ENCODE data around the gene RPS15.

The RPS15 gene

DNA sequence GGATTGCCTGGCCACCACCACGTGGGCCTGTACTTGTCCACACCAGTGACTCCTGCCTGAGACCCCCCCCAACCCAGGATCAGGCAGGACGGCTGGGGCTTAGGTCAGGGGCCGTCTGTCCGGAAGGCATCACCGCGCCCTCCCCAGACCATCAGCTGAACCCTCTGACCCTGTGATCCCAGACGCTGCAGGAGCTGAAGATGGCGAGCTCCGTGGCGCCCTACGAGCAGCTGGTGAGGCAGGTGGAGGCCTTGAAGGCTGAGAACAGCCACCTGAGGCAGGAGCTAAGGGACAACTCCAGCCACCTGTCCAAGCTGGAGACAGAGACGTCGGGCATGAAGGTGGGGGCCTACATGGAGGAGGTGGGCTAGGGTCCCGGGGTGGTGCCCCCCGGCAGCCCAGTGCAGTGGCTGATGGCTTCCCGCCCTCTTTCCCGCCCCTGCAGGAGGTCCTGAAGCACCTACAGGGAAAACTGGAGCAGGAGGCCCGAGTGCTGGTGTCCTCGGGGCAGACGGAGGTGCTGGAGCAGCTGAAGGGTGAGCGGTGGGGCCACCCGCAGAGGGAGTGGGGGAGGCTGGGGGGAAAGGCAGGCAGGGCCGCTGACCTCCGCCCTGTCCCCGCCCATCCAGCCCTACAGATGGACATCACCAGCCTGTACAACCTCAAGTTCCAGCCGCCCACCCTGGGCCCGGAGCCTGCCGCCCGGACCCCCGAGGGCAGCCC, 14.8 kb downstream of the RPS15 start:
- H3K27me3 ChIP-seq (ENCODE audit: control insufficient read depth in 2 of 2, insufficient read depth in 2 of 2, low read length in 2 of 2) = peaks cover 46 to 69% of the 10 kb centered on the region in 2 donors
- H3K9ac ChIP-seq (ENCODE audit: low read depth in 1 of 2, low read length in 2 of 2) = no peak overlapping the region
- no peak overlapping the region for H3K4me3 ChIP-seq (ENCODE audit: low read length in 2 of 2)
- peaks cover 8 to 9% of the 10 kb centered on the region in 2 donors for H3K4me1 ChIP-seq (ENCODE audit: control insufficient read depth in 2 of 2, insufficient read depth in 2 of 2, low read length in 2 of 2)
- H3K36me3 ChIP-seq (ENCODE audit: control insufficient read depth in 2 of 2, insufficient read depth in 2 of 2, low read length in 2 of 2) = no peaks in the 10 kb centered on the region
- H3K9me3 ChIP-seq (ENCODE audit: control insufficient read depth in 2 of 2, low read length in 2 of 2) = no peaks in the 10 kb centered on the region
- H3K27ac ChIP-seq (ENCODE audit: low read depth in 2 of 2, low read length in 2 of 2) = no peak overlapping the region

DNA sequence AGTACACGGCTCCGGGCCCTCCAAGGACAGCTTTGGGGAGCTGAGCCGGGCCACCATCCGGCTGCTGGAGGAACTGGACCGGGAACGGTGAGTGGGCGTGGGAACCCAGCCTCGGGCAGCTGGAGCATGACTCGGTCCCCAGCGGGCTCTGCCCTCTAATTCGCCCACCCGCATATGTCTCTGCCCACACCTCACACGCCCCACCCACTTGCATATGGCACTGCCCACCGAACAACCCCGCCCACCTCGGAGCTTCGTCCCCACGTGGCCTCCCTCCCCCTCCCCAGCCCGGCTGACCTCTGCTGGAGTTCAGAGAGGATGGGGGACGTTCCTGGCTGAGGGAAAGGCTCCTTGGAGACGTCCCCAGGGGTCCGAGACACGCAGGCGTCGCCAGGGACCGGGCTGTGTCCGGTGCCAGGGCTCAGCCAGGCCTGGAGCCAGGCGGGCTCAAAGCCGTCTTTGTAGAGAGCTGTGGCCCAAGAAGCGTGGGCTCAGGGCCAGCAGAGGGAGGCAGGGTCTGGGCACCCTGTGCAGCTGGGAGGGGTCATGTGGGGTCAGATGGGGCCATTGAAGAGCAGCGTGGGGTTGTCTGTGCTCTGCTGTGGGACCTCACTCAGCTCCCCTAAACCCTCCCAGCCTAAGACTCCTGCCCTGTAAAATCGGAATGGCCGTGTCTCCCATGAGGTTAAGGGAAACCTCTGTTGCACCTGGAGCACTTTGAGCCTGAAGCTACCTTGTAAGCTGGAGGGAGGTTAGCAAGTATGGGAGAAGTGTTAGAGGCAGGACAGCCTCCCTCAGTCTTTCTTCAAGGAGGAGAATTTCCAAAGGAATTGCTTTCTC, 15.5 kb downstream of the RPS15 start:
- Histone ChIP-seq H3K9ac (ENCODE audit: low read depth in 1 of 2, low read length in 2 of 2) (no peak overlapping the region), H3K27me3 (ENCODE audit: control insufficient read depth in 2 of 2, insufficient read depth in 2 of 2, low read length in 2 of 2) (peaks cover 49 to 72% of the 10 kb centered on the region in 2 donors), H3K4me1 (ENCODE audit: control insufficient read depth in 2 of 2, insufficient read depth in 2 of 2, low read length in 2 of 2) (peaks cover 8 to 9% of the 10 kb centered on the region in 2 donors), H3K27ac (ENCODE audit: low read depth in 2 of 2, low read length in 2 of 2) (no peak overlapping the region), H3K9me3 (ENCODE audit: control insufficient read depth in 2 of 2, low read length in 2 of 2) (no peaks in the 10 kb centered on the region), H3K4me3 (ENCODE audit: low read length in 2 of 2) (no peak overlapping the region), H3K36me3 (ENCODE audit: control insufficient read depth in 2 of 2, insufficient read depth in 2 of 2, low read length in 2 of 2) (no peaks in the 10 kb centered on the region)

DNA sequence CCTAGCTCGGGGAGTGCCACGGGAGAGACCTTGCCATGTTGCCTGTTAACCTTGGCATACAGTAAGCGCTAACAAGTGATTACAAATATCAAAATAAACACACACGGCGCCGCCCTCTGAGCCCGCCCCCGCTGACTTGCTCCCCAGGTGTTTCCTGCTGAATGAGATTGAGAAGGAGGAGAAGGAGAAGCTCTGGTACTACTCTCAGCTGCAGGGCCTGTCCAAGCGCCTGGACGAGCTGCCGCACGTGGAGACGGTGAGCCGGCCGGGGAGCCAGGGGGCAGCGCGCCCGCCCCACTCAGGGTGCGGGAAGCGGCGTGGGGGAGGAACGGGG, 16.8 kb downstream of the RPS15 start:
- Histone ChIP-seq H3K36me3 (ENCODE audit: control insufficient read depth in 2 of 2, insufficient read depth in 2 of 2, low read length in 2 of 2) (no peaks in the 10 kb centered on the region), H3K9me3 (ENCODE audit: control insufficient read depth in 2 of 2, low read length in 2 of 2) (no peaks in the 10 kb centered on the region), H3K27ac (ENCODE audit: low read depth in 2 of 2, low read length in 2 of 2) (no peak overlapping the region), H3K9ac (ENCODE audit: low read depth in 1 of 2, low read length in 2 of 2) (no peak overlapping the region), H3K27me3 (ENCODE audit: control insufficient read depth in 2 of 2, insufficient read depth in 2 of 2, low read length in 2 of 2) (peaks cover 46 to 68% of the 10 kb centered on the region in 2 donors), H3K4me1 (ENCODE audit: control insufficient read depth in 2 of 2, insufficient read depth in 2 of 2, low read length in 2 of 2) (peaks cover 8 to 9% of the 10 kb centered on the region in 2 donors), H3K4me3 (ENCODE audit: low read length in 2 of 2) (no peak overlapping the region)

DNA sequence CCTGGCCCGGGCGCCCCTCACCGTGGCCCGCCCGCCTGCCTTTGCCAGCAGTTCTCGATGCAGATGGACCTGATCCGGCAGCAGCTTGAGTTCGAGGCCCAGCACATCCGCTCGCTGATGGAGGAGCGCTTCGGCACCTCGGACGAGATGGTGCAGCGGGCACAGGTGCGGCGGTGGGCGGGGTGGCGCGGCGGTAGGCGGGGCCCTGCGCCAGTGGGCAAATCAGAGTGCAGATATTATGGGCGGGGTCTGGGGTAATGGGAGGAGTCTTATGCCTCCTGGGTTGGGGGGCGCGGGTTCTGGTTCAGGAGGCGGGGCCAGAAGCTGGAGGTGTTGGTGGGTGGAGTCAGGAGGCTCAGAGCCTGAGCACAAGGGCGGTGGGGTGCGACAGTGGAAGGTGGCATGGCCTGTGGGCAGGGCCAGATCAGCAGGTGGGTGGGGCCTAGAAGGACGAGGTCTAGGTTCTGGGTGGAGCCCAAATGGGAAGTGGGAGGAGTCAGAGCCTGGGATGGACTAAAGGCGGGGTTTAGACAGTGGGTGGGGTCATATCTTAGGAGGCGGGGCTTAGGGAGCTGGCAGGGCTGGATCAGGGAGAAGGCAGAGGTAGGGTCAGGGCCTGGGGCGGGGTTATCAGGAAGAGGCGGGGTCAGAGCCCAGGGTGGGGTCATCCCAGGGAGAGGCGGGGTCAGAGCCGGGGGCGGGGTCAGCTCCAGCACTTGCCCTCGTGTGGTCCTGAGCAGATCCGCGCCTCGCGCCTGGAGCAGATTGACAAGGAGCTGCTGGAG, 17.3 kb downstream of the RPS15 start:
- Histone ChIP-seq H3K4me3 (ENCODE audit: low read length in 2 of 2) (no peak overlapping the region), H3K9me3 (ENCODE audit: control insufficient read depth in 2 of 2, low read length in 2 of 2) (no peaks in the 10 kb centered on the region), H3K27me3 (ENCODE audit: control insufficient read depth in 2 of 2, insufficient read depth in 2 of 2, low read length in 2 of 2) (peaks cover 43 to 63% of the 10 kb centered on the region in 2 donors), H3K27ac (ENCODE audit: low read depth in 2 of 2, low read length in 2 of 2) (no peak overlapping the region), H3K4me1 (ENCODE audit: control insufficient read depth in 2 of 2, insufficient read depth in 2 of 2, low read length in 2 of 2) (peaks cover 8 to 9% of the 10 kb centered on the region in 2 donors), H3K36me3 (ENCODE audit: control insufficient read depth in 2 of 2, insufficient read depth in 2 of 2, low read length in 2 of 2) (no peaks in the 10 kb centered on the region), H3K9ac (ENCODE audit: low read depth in 1 of 2, low read length in 2 of 2) (no peak overlapping the region)

DNA sequence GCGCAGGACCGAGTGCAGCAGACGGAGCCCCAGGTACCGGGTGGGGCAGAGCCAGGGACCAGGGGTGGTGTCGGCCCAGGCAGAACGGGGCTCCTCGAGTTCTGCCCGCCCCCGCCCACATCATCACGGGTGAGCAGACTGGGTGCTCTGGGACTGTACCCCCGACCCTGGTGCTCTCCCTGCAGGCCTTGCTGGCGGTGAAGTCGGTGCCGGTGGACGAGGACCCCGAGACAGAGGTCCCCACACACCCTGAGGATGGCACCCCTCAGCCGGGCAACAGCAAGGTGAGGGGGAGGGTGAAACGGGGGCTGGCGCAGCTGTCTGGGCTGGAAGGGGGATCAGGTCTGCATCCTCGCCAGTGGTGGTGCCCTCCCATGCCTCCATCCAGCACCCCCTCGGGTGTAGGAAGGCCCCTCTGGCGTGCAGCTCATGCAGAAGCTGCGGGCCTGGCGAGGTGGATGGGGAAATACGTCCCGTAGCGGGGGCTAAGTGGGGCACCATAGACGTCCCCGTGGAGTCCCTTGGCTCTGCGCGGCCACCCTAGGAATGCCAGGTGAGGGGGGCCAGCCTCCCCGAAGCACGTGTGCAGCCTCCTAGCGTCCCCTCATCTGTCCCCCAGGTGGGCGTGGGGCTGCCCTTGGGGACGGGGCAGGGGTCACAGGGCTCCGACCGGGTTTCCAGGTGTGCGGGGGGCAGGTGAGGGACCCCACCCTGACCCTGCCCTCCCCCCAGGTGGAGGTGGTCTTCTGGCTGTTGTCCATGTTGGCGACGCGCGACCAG, 18.1 kb downstream of the RPS15 start:
- Histone ChIP-seq H3K9ac (ENCODE audit: low read depth in 1 of 2, low read length in 2 of 2) (no peak overlapping the region), H3K36me3 (ENCODE audit: control insufficient read depth in 2 of 2, insufficient read depth in 2 of 2, low read length in 2 of 2) (no peaks in the 10 kb centered on the region), H3K4me3 (ENCODE audit: low read length in 2 of 2) (no peak overlapping the region), H3K27ac (ENCODE audit: low read depth in 2 of 2, low read length in 2 of 2) (no peak overlapping the region), H3K9me3 (ENCODE audit: control insufficient read depth in 2 of 2, low read length in 2 of 2) (no peaks in the 10 kb centered on the region), H3K27me3 (ENCODE audit: control insufficient read depth in 2 of 2, insufficient read depth in 2 of 2, low read length in 2 of 2) (peaks cover 35 to 55% of the 10 kb centered on the region in 2 donors), H3K4me1 (ENCODE audit: control insufficient read depth in 2 of 2, insufficient read depth in 2 of 2, low read length in 2 of 2) (peaks cover 8 to 9% of the 10 kb centered on the region in 2 donors)

DNA sequence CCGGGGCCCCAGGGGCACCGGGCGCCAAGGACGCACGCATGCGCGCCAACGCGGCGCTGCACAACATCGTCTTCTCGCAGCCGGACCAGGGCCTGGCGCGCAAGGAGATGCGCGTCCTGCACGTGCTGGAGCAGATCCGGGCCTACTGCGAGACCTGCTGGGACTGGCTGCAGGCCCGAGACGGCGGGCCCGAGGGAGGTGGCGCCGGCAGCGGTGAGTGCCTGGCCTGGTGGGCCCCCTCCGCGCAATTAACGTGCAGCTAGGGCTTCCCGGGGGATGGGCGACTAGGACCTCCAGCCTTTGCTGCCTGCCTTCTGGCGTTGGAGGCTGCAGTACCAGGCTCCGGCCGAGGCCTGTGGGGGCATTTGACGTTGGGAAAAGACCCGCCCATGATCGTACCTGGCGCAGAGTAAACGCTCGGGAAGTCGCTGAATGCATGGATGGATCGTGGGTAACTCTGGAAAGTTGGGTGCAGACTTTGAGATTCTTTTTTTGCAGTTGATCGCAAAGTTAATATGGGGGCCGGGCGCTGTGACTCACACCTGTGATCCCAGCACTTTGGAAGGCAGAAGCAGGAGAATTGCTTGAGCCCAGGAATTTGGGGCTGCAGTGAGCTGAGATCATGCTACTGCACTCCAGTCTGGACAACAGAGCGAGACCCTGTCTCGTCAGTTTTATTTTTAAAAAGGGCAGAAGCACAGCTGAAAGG, 19.0 kb downstream of the RPS15 start:
- Histone ChIP-seq H3K4me1 (ENCODE audit: control insufficient read depth in 2 of 2, insufficient read depth in 2 of 2, low read length in 2 of 2) (peaks cover 8 to 9% of the 10 kb centered on the region in 2 donors), H3K9me3 (ENCODE audit: control insufficient read depth in 2 of 2, low read length in 2 of 2) (no peaks in the 10 kb centered on the region), H3K9ac (ENCODE audit: low read depth in 1 of 2, low read length in 2 of 2) (no peak overlapping the region), H3K4me3 (ENCODE audit: low read length in 2 of 2) (no peak overlapping the region), H3K27me3 (ENCODE audit: control insufficient read depth in 2 of 2, insufficient read depth in 2 of 2, low read length in 2 of 2) (peaks cover 30 to 47% of the 10 kb centered on the region in 2 donors), H3K36me3 (ENCODE audit: control insufficient read depth in 2 of 2, insufficient read depth in 2 of 2, low read length in 2 of 2) (no peaks in the 10 kb centered on the region), H3K27ac (ENCODE audit: low read depth in 2 of 2, low read length in 2 of 2) (no peak overlapping the region)

DNA sequence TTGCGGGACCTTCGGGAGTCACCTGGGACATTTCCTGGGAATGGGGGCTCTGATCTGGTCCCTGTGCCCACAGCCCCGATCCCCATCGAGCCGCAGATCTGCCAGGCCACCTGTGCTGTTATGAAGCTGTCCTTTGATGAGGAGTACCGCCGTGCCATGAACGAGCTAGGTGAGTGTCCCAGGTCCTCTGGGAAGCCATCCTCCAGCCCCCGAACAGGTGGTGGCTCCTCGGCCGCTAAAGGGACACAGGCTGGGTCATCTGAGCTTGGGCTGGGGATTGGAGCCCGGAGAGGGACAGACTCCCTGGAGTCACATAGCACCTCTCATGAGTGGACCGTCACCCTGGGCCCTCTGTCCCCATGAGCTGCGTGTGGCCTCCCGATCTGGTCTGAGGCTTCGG, 19.7 kb downstream of the RPS15 start:
- H3K4me3 ChIP-seq (ENCODE audit: low read length in 2 of 2) = no peak overlapping the region
- H3K36me3 ChIP-seq (ENCODE audit: control insufficient read depth in 2 of 2, insufficient read depth in 2 of 2, low read length in 2 of 2) = no peaks in the 10 kb centered on the region
- no peaks in the 10 kb centered on the region for H3K9me3 ChIP-seq (ENCODE audit: control insufficient read depth in 2 of 2, low read length in 2 of 2)
- H3K4me1 ChIP-seq (ENCODE audit: control insufficient read depth in 2 of 2, insufficient read depth in 2 of 2, low read length in 2 of 2) = peaks cover 8 to 9% of the 10 kb centered on the region in 2 donors
- no peak overlapping the region for H3K27ac ChIP-seq (ENCODE audit: low read depth in 2 of 2, low read length in 2 of 2)
- H3K9ac ChIP-seq (ENCODE audit: low read depth in 1 of 2, low read length in 2 of 2) = no peak overlapping the region
- peaks cover 23 to 39% of the 10 kb centered on the region in 2 donors for H3K27me3 ChIP-seq (ENCODE audit: control insufficient read depth in 2 of 2, insufficient read depth in 2 of 2, low read length in 2 of 2)

DNA sequence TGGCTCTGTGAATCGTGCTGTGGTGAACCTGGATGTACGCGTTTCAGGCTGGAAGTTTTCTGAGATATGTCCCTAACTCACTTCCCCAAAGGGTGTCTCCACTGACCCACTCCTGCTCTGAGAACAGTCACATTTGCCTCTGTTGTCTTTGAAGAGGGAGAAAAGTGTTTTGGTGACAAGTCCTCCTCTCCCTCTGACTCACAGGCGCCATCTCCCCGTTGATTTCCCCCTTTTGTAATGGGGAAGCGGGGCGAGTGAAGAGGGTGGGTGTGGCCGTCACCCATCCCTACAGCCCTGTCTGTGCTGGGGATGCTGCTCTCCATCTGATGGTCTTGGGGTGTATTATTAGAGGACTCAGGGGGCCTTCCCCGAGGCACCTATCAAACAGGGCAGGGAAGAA, 21.3 kb downstream of the RPS15 start:
- H3K27ac ChIP-seq (ENCODE audit: low read depth in 2 of 2, low read length in 2 of 2) = no peak overlapping the region
- peaks cover 15 to 28% of the 10 kb centered on the region in 2 donors for H3K27me3 ChIP-seq (ENCODE audit: control insufficient read depth in 2 of 2, insufficient read depth in 2 of 2, low read length in 2 of 2)
- H3K9ac ChIP-seq (ENCODE audit: low read depth in 1 of 2, low read length in 2 of 2) = no peak overlapping the region

More for the DNA sequence above, 21.3 kb downstream of the RPS15 start:
- peaks cover 7 to 8% of the 10 kb centered on the region in 2 donors for H3K4me1 ChIP-seq (ENCODE audit: control insufficient read depth in 2 of 2, insufficient read depth in 2 of 2, low read length in 2 of 2)
- H3K4me3 ChIP-seq (ENCODE audit: low read length in 2 of 2) = no peak overlapping the region
- H3K36me3 ChIP-seq (ENCODE audit: control insufficient read depth in 2 of 2, insufficient read depth in 2 of 2, low read length in 2 of 2) = no peaks in the 10 kb centered on the region
- no peaks in the 10 kb centered on the region for H3K9me3 ChIP-seq (ENCODE audit: control insufficient read depth in 2 of 2, low read length in 2 of 2)

All from mucosa of rectum (tissue), 2 donors.